PFSK-1 (cell line): ENCODE results near the gene KDM2B.

Source experiments
- FOXP2 ChIP-seq: optimal IDR thresholded peaks from 2 replicates; pipeline ENCODE3; 2011; ENCODE audit warnings: borderline replicate concordance, control low read depth, inconsistent platforms; ENCODE audit not compliant: insufficient read depth; ENCODE audit errors: extremely low read length, extremely low read depth
- POLR2AphosphoS5 ChIP-seq: IDR thresholded peaks from 2 replicates; pipeline ENCODE4 v1.6.1; 2012; ENCODE audit warnings: low read depth, mild to moderate bottlenecking, control low read depth, low read length, moderate library complexity
- SIN3A ChIP-seq: IDR thresholded peaks from 2 replicates; pipeline ENCODE4 v1.6.1; 2012; ENCODE audit warnings: mild to moderate bottlenecking, low read length, moderate library complexity, borderline replicate concordance; ENCODE audit not compliant: insufficient read depth
- TAF1 ChIP-seq: IDR thresholded peaks from 2 replicates; pipeline ENCODE4 v1.6.1; 2012; ENCODE audit warnings: low read length, control low read depth, borderline replicate concordance; ENCODE audit not compliant: insufficient read depth
- TF ChIP-seq, protein P1 (sequence below), 2 experiments: IDR thresholded peaks; 2 replicates each; pipeline versions ENCODE4 v1.6.1 to v1.8.0; 2011 to 2012; ENCODE audit warnings: low read depth in 2 of 2, low read length in 2 of 2, control low read depth in 1 of 2, inconsistent platforms in 1 of 2, mild to moderate bottlenecking in 1 of 2, moderate library complexity in 1 of 2; ENCODE audit not compliant: insufficient read depth in 1 of 2

The KDM2B gene

DNA sequence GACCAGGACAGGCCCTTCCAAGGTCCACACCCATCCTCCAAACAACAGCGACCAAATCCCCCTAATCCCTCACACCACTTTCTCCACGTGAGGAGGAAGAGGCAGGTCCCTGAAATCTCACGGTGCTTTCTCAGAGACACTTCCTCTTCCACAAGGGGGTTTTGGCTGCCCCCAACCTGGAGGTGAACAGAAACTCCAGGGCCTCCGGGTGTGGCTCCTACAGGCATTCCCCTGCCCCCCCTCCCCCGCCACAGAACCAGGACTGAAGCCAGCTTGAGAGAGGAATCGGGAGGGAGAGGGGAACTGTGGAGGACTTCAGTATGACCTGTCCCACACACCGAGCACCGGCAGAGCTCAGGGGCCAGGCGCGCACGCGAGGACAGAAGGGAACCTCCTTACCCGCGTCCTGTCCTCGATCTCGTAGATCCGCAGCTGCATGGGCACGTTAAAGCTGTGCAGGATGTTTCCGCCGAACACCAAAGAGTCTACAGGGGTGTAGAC, 60.2 kb downstream of the KDM2B start:
- no peak for TF ChIP-seq SIN3A
- TF ChIP-seq, protein P1, sequence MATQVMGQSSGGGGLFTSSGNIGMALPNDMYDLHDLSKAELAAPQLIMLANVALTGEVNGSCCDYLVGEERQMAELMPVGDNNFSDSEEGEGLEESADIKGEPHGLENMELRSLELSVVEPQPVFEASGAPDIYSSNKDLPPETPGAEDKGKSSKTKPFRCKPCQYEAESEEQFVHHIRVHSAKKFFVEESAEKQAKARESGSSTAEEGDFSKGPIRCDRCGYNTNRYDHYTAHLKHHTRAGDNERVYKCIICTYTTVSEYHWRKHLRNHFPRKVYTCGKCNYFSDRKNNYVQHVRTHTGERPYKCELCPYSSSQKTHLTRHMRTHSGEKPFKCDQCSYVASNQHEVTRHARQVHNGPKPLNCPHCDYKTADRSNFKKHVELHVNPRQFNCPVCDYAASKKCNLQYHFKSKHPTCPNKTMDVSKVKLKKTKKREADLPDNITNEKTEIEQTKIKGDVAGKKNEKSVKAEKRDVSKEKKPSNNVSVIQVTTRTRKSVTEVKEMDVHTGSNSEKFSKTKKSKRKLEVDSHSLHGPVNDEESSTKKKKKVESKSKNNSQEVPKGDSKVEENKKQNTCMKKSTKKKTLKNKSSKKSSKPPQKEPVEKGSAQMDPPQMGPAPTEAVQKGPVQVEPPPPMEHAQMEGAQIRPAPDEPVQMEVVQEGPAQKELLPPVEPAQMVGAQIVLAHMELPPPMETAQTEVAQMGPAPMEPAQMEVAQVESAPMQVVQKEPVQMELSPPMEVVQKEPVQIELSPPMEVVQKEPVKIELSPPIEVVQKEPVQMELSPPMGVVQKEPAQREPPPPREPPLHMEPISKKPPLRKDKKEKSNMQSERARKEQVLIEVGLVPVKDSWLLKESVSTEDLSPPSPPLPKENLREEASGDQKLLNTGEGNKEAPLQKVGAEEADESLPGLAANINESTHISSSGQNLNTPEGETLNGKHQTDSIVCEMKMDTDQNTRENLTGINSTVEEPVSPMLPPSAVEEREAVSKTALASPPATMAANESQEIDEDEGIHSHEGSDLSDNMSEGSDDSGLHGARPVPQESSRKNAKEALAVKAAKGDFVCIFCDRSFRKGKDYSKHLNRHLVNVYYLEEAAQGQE (IDR thresholded peaks at IDR 0.05; ENCODE audit: insufficient read depth in 1 of 2, low read depth in 2 of 2, low read length in 2 of 2) = no peak
- no peak for TF ChIP-seq FOXP2

- TF ChIP-seq SIN3A (no peak), POLR2AphosphoS5 (no peak), FOXP2 (no peak), TAF1 (no peak)
- TF ChIP-seq, protein P1 (IDR thresholded peaks at IDR 0.05; ENCODE audit: insufficient read depth in 1 of 2, low read depth in 2 of 2, low read length in 2 of 2) = no peak
Measured at GRCh38 chr12:121520119-121520518, 60.7 kb downstream of the KDM2B start.

GRCh38 chr12:121519227-121519626, 61.6 kb downstream of the KDM2B start:
- TF ChIP-seq FOXP2 = no peak
- TF ChIP-seq TAF1 = no peak
- no peak for TF ChIP-seq SIN3A
- TF ChIP-seq, protein P1 (IDR thresholded peaks at IDR 0.05; ENCODE audit: insufficient read depth in 1 of 2, low read depth in 2 of 2, low read length in 2 of 2) = no peak
- no peak for TF ChIP-seq POLR2AphosphoS5

GRCh38 chr12:121518656-121519055, 62.2 kb downstream of the KDM2B start:
- TF ChIP-seq SIN3A = no peak
- TF ChIP-seq POLR2AphosphoS5 = no peak
- no peak for TF ChIP-seq FOXP2
- TF ChIP-seq, protein P1 (IDR thresholded peaks at IDR 0.05; ENCODE audit: insufficient read depth in 1 of 2, low read depth in 2 of 2, low read length in 2 of 2) = no peak
- no peak for TF ChIP-seq TAF1
